Measurements from ENCODE around the gene SH3GLB2.

The SH3GLB2 gene

DNA sequence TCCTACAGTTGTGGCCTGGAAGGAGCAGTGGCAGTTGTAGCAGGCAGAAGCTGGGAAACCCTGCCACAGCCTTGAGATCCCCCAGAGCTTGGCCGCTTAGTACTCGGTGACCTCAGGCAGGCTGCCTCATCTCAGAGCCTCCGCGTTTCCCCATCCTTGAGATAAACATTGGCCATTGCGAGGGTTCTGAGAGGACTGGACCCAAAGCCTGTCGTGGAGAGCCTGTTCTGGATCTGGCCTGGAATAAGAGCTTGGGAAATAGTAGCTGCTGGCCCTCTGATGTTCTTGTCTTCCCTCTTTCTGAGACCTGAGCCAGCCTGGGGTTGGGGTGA is 9.6 kb upstream of the SH3GLB2 start:
- no peak for TF ChIP-seq CREB1 (IDR thresholded peaks at IDR 0.05; ENCODE audit: low read depth)
- TF ChIP-seq YY1 (IDR thresholded peaks at IDR 0.05; ENCODE audit: low read depth), result no peak
- TF ChIP-seq CEBPB (IDR thresholded peaks at IDR 0.05), result no peak

- TF ChIP-seq TAF1 (IDR thresholded peaks at IDR 0.05; ENCODE audit: low read depth) (no peak), ZBTB7A (IDR thresholded peaks at IDR 0.05; ENCODE audit: low read depth) (peak; percentile 13; the same call in 1 of the 2 replicates), TEAD4 (IDR thresholded peaks at IDR 0.05) (no peak)
These were observed 9.0 kb upstream of the SH3GLB2 start for GRCh38 chr9:129036923-129037766.

DNA sequence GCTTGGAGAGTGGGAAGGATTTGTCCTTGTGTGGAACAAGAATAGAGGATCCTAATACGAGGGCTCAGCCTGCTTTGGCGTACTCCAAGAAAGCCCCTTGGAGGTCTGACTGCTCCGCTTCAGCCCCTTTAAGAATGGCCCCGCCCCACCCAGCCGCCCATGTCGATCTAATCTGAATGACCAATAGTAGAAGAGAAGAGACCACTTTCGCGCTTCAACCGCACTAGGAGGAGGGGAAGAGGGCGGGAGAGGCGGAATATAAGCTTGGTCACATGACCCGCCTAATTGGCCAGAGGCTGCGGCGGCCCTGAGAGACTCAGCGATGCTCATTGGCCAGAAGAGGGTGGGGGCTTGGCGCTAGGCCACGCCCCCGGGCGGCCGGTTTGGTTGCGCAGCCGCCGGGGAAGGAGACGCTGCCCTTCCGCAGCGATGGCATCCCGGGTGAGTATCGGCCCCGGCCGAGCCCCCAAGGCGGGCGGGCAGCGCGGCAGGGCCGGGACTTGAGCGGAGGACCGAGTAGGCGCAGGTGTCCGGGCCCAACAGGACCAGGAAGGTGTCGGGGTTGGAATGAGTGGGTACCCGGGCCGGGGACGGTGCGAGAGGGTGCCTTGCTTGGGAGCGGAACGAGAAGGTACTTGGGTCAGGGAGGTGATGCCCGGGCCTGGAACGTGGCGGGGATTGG is 8.3 kb upstream of the SH3GLB2 start, which contains the start of gene MIGA2:
TSS of gene MIGA2 (plus strand) at position 386 of the 682 bp plus-strand sequence. CDS start 3,969 bp downstream, outside the sequence.
- TF ChIP-seq, protein P1, sequence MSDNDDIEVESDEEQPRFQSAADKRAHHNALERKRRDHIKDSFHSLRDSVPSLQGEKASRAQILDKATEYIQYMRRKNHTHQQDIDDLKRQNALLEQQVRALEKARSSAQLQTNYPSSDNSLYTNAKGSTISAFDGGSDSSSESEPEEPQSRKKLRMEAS (IDR thresholded peaks at IDR 0.05), result peak; percentile 52
- TF ChIP-seq, protein P2, sequence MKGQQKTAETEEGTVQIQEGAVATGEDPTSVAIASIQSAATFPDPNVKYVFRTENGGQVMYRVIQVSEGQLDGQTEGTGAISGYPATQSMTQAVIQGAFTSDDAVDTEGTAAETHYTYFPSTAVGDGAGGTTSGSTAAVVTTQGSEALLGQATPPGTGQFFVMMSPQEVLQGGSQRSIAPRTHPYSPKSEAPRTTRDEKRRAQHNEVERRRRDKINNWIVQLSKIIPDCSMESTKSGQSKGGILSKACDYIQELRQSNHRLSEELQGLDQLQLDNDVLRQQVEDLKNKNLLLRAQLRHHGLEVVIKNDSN (IDR thresholded peaks at IDR 0.05), result peak; percentile 96
- no peak for TF ChIP-seq EGR1 (IDR thresholded peaks at IDR 0.05)
- TF ChIP-seq NFIC (IDR thresholded peaks at IDR 0.05), result peak; percentile 28; the same call in 1 of the 2 replicates
- TF ChIP-seq RAD21 (IDR thresholded peaks at IDR 0.05; ENCODE audit: low read depth), result no peak
- no peak; the same call in 1 of the 2 replicates for TF ChIP-seq TCF12 (IDR thresholded peaks at IDR 0.05; ENCODE audit: low read depth)
- TF ChIP-seq YY1 (IDR thresholded peaks at IDR 0.05; ENCODE audit: low read depth), result peak; percentile 82
- TF ChIP-seq CEBPB (IDR thresholded peaks at IDR 0.05), result no peak
- peak; percentile 96 for TF ChIP-seq TAF1 (IDR thresholded peaks at IDR 0.05; ENCODE audit: low read depth)
- TF ChIP-seq CREB1 (IDR thresholded peaks at IDR 0.05; ENCODE audit: low read depth), result 0 out of 2 replicates have a peak, but pooled peaks have one; percentile 27

- TF ChIP-seq CEBPB (IDR thresholded peaks at IDR 0.05), result no peak
- TF ChIP-seq, protein P1 (IDR thresholded peaks at IDR 0.05), result no peak
- TF ChIP-seq, protein P2 (IDR thresholded peaks at IDR 0.05), result no peak
- TF ChIP-seq YY1 (IDR thresholded peaks at IDR 0.05; ENCODE audit: low read depth), result no peak
- no peak for TF ChIP-seq NFIC (IDR thresholded peaks at IDR 0.05)
- no peak for TF ChIP-seq RAD21 (IDR thresholded peaks at IDR 0.05; ENCODE audit: low read depth)
- TF ChIP-seq TCF12 (IDR thresholded peaks at IDR 0.05; ENCODE audit: low read depth), result no peak
- no peak for TF ChIP-seq TAF1 (IDR thresholded peaks at IDR 0.05; ENCODE audit: low read depth)
- no peak for TF ChIP-seq ZBTB7A (IDR thresholded peaks at IDR 0.05; ENCODE audit: low read depth)
- no peak for TF ChIP-seq TEAD4 (IDR thresholded peaks at IDR 0.05)
- TF ChIP-seq FOXM1 (IDR thresholded peaks at IDR 0.05; ENCODE audit: borderline replicate concordance, low read depth), result no peak
- no peak for TF ChIP-seq EP300 (IDR thresholded peaks at IDR 0.05; ENCODE audit: borderline replicate concordance)
These were observed 5.1 kb upstream of the SH3GLB2 start for GRCh38 chr9:129033216-129033615.

GRCh38 chr9:129032541-129033159 is 4.5 kb upstream of the SH3GLB2 start:
- TF ChIP-seq YY1 (IDR thresholded peaks at IDR 0.05; ENCODE audit: low read depth) (no peak), NFIC (IDR thresholded peaks at IDR 0.05) (no peak), CREB1 (IDR thresholded peaks at IDR 0.05; ENCODE audit: low read depth) (no peak), TAF1 (IDR thresholded peaks at IDR 0.05; ENCODE audit: low read depth) (no peak), RAD21 (IDR thresholded peaks at IDR 0.05; ENCODE audit: low read depth) (no peak), EP300 (IDR thresholded peaks at IDR 0.05; ENCODE audit: borderline replicate concordance) (no peak), FOXM1 (IDR thresholded peaks at IDR 0.05; ENCODE audit: borderline replicate concordance, low read depth) (no peak), EGR1 (IDR thresholded peaks at IDR 0.05) (no peak), CEBPB (IDR thresholded peaks at IDR 0.05) (no peak)
- TF ChIP-seq, protein P1 (IDR thresholded peaks at IDR 0.05), result no peak
- TF ChIP-seq, protein P3, sequence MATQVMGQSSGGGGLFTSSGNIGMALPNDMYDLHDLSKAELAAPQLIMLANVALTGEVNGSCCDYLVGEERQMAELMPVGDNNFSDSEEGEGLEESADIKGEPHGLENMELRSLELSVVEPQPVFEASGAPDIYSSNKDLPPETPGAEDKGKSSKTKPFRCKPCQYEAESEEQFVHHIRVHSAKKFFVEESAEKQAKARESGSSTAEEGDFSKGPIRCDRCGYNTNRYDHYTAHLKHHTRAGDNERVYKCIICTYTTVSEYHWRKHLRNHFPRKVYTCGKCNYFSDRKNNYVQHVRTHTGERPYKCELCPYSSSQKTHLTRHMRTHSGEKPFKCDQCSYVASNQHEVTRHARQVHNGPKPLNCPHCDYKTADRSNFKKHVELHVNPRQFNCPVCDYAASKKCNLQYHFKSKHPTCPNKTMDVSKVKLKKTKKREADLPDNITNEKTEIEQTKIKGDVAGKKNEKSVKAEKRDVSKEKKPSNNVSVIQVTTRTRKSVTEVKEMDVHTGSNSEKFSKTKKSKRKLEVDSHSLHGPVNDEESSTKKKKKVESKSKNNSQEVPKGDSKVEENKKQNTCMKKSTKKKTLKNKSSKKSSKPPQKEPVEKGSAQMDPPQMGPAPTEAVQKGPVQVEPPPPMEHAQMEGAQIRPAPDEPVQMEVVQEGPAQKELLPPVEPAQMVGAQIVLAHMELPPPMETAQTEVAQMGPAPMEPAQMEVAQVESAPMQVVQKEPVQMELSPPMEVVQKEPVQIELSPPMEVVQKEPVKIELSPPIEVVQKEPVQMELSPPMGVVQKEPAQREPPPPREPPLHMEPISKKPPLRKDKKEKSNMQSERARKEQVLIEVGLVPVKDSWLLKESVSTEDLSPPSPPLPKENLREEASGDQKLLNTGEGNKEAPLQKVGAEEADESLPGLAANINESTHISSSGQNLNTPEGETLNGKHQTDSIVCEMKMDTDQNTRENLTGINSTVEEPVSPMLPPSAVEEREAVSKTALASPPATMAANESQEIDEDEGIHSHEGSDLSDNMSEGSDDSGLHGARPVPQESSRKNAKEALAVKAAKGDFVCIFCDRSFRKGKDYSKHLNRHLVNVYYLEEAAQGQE (IDR thresholded peaks at IDR 0.05; ENCODE audit: low read depth), result no peak
- TF ChIP-seq, protein P2 (IDR thresholded peaks at IDR 0.05), result no peak

GRCh38 chr9:129031514-129031913 is 3.4 kb upstream of the SH3GLB2 start:
- TF ChIP-seq, protein P1 (IDR thresholded peaks at IDR 0.05), result no peak
- TF ChIP-seq, protein P2 (IDR thresholded peaks at IDR 0.05), result no peak
- TF ChIP-seq FOXM1 (IDR thresholded peaks at IDR 0.05; ENCODE audit: borderline replicate concordance, low read depth), result no peak
- no peak for TF ChIP-seq TAF1 (IDR thresholded peaks at IDR 0.05; ENCODE audit: low read depth)
- no peak for TF ChIP-seq CREB1 (IDR thresholded peaks at IDR 0.05; ENCODE audit: low read depth)
- TF ChIP-seq TCF12 (IDR thresholded peaks at IDR 0.05; ENCODE audit: low read depth), result no peak
- TF ChIP-seq YY1 (IDR thresholded peaks at IDR 0.05; ENCODE audit: low read depth), result no peak
- TF ChIP-seq EP300 (IDR thresholded peaks at IDR 0.05; ENCODE audit: borderline replicate concordance), result no peak
- TF ChIP-seq EGR1 (IDR thresholded peaks at IDR 0.05), result no peak
- no peak for TF ChIP-seq TEAD4 (IDR thresholded peaks at IDR 0.05)
- no peak for TF ChIP-seq ZBTB7A (IDR thresholded peaks at IDR 0.05; ENCODE audit: low read depth)
